Measurements from ENCODE around the gene SSU72.

- TF ChIP-seq, protein P1, sequence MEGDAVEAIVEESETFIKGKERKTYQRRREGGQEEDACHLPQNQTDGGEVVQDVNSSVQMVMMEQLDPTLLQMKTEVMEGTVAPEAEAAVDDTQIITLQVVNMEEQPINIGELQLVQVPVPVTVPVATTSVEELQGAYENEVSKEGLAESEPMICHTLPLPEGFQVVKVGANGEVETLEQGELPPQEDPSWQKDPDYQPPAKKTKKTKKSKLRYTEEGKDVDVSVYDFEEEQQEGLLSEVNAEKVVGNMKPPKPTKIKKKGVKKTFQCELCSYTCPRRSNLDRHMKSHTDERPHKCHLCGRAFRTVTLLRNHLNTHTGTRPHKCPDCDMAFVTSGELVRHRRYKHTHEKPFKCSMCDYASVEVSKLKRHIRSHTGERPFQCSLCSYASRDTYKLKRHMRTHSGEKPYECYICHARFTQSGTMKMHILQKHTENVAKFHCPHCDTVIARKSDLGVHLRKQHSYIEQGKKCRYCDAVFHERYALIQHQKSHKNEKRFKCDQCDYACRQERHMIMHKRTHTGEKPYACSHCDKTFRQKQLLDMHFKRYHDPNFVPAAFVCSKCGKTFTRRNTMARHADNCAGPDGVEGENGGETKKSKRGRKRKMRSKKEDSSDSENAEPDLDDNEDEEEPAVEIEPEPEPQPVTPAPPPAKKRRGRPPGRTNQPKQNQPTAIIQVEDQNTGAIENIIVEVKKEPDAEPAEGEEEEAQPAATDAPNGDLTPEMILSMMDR (IDR thresholded peaks at IDR 0.05) = no peak
- no peak for TF ChIP-seq POLR2A (IDR thresholded peaks at IDR 0.05)
Observed at GRCh38 chr1:1553821-1554494, 20.7 kb downstream of the SSU72 start.
